DMS 273 (cell line): ENCODE measurements around the gene LAMA1.

Source experiments
- DNase-seq: peaks from one replicate; lab custom pipeline; 2025; ENCODE audit not compliant: unreplicated experiment; lab: John Stamatoyannopoulos, UW

Gene LAMA1

DNA sequence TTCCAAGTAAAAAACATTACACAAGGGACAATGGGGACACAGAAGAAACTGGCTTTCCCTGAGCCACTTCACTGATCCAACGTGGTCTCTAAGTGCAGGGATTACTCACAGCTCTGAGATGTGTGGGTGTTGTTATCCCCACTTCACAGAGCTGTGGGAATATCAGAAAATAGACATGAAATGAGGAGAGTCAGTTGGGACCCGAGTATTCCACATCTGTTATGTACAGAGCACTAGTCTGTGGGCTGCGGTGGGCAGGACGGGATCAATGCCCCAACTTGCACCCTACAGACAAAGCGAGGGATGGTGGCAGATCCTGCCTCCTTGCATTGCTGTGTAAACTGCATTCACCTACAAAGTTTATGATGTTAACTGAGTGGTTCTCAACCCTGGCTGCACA lies 11.7 kb downstream of the LAMA1 start:
- DNase-seq: no peak

DNA sequence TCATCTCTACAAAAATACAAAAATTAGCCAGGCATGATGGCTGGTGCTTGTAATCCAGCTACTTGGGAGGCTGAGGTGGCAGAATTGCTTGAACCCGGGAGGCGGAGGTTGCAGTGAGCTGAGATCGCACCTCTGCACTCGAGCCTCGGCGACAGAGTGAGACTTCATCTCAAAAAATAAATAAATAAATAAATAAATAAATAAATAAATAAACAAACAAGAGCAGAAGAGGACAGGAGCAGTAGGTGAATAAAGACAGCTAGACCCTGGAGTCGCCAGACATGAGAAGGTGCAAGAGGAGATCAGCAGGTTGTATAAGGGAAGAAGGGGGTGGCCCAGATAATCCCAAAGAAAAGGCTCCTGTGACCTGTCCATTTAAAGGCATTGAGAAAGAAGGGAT lies 12.3 kb downstream of the LAMA1 start:
- DNase-seq: no peak

DNA sequence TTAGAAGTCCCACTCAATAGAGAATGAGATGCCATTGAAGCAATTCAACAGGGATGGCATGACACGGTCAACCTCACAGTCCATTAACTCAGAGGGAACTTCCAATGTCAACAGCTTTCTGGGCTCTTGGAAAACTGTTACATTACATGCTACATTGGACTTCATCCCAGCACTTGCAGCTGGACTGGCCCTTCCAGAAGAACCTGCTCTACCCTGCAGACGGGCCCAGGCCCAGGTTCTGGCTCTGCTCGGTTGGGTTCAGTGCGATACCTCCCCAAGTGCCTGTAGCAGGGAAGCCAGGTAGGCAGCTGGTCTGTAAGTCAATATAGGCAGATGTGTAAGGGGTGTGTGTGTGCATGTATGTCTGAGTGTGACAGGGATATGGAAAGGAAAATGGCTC lies 12.9 kb downstream of the LAMA1 start:
- DNase-seq: no peak

DNA sequence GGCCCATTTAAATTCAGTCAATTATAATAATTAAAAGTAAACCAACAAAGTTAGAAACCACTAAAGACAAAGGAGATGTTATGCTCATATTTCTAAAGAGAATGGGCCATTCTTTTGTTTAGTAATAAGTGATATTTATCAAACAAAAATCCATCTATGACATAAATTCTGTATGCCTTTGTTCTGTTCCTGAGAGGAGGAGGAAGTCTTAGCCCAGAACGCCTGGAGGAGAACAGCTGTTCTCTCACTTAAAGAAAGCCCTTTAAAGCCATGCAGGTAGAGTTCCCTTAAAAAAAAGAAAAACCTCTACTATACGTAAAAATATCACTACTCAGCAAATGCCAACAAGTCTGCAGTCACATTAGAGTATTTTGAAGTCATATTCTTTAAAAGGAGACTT lies 15.5 kb downstream of the LAMA1 start:
- DNase-seq: no peak

DNA sequence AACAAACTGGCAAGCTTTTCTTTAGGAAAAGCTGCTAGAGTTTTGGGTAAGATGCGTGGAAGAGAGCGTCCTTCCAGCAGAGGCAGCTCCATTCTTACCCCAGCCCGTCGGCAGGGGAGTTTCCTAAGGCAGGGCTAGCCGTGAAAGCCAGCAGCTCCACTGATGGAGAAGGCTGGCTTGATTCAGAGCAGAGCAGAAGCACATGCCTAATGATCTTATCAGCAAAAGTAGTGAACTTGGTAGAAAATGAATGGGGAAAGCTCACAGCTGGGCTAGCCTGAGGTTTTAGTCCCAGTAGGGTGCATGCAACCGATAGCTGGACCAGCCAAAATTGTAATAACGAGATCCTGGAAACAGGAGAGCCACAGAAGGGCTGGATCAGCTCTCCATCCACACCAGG lies 20.8 kb downstream of the LAMA1 start:
- DNase-seq: no peak

- DNase-seq: no peak
Observed at GRCh38 chr18:7094427-7094826, 23.2 kb downstream of the LAMA1 start.

GRCh38 chr18:7090771-7091170 lies 26.8 kb downstream of the LAMA1 start:
- DNase-seq: no peak

DNA sequence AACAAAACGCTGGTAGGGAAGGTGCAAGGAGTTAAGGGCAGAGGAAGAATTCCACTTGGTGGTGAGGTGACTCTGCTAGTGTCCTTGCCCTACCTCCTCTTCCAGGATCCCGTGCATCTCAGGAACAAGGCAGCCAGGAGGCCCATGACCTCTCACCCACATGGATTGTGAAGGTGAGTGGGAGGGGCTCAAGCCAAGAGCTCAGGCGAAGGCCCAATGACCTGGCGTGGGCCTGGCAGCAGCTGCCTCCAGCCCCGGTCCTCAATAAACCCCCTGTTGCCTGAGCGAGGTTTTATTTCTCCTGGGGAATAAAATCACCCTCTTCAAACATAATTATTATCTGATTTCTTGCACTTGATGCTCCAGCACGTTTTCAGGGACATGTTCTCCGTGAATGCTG lies 28.2 kb downstream of the LAMA1 start:
- no peak for DNase-seq

DNA sequence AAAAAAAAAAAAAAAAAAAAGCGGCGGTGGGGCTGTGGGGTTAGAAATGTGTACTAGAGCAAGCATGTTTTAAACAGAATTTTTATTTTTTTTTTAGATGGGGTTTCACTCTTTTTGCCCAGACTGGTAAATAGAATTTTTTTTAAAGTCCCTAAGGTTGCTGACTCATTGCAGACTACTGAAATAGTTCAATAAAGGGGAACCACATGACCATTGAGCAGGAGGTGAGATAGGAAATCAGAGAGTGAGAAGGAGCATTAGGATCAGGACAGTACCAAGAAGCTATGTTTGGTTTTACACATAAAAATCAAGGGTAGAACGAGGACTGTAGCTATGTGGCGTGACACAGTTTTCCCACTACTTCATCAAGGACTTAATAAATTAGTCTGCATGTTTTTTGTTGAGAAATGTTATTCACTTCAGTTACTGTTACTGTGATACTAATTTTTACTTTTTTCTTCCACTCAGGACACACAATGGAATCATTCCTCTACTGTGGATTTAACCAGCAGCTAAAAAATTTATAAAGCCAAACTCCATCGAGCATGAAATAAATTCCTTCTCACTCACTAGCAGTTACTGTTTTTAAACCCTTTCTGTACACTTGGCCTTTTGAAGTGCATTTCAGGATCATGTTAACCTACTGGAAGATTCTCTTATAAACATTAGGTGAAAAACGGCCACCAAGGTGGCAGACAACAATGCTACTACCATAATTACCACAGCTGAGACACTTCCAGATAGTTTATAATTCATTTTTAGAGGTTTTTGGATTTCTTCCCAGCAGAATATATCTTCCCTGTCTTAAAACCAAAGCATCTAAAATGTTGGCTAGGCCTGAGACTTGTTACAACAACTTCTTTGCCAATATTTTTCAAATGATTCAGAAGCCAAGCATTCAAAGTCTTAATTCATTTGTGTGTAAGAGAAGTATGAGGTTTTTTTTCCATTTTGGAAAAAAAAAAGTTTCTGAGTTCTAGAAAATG lies 33.2 kb downstream of the LAMA1 start:
- DNase-seq: no peak

DNA sequence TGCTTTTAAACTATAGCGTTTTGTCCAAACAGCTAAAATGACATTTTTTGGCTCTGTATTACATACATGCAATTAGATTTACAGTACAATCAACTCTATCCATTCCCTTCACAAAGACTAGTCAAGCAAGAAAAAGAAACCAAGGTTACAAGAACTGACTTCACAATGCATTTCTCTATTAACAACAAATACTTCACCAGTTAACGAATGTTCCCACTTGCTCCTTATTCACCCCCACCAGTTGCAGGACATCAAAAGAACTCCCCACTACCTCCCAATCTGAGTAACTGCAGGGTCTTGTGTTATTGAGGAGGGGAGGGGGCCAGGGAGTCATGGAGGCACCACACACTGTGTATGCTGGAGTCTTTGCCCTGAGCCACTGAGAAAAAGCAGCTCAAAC lies 34.9 kb downstream of the LAMA1 start:
- no peak for DNase-seq

- no peak for DNase-seq
Observed at GRCh38 chr18:7079231-7079630, 38.4 kb downstream of the LAMA1 start.

DNA sequence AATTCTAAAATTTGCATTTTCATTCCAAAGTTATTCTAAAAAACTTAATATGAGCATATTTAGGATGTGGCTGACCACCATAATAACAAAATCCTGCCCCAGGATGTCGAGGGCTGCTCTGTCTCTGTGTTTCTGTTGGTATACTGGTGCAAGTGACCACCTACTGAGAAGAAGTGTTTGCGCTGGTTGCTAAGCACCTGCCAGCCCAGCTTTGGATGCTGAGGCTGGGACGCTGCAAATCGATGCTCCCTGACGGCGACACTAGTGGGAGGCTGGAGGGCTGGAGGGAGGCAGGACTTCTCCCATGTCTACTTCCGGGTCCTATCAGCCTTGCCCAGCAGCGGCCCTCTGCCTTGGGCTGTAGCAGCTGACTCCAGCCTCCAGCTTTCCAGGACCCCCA lies 45.0 kb downstream of the LAMA1 start:
- no peak for DNase-seq

- DNase-seq: no peak
Observed at GRCh38 chr18:7071600-7071999, 46.0 kb downstream of the LAMA1 start.

GRCh38 chr18:7070466-7070865 lies 47.1 kb downstream of the LAMA1 start:
- DNase-seq: no peak

- DNase-seq: no peak
Observed at GRCh38 chr18:7068871-7069590, 48.6 kb downstream of the LAMA1 start.

DNA sequence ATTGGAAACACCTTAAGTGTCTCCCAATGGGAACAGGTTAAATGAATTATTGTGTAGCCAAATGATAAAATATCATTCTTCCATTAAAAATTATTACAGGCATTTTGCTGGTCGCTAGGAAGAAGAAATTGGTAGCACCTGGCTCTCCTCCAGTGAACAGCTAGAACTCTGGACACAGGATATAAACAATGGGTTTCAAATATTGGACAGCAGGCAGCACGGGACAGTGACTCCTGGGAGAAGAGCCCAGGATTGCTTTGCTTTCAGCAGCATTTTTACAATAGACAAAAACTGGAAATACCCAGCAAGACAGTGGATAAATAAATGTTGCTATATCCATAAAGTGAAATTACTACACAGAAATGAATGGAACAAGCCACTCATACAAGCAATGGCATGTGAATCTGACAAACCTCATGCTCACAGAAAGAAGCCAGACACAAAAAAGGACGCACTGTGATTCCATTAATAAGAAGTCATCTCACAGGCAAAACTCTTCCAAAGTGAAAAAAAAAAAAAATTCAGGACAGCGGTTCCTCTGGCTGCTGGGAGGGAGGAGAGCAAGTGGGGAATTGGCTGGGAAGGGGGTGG lies 50.5 kb downstream of the LAMA1 start:
- no peak for DNase-seq

DNA sequence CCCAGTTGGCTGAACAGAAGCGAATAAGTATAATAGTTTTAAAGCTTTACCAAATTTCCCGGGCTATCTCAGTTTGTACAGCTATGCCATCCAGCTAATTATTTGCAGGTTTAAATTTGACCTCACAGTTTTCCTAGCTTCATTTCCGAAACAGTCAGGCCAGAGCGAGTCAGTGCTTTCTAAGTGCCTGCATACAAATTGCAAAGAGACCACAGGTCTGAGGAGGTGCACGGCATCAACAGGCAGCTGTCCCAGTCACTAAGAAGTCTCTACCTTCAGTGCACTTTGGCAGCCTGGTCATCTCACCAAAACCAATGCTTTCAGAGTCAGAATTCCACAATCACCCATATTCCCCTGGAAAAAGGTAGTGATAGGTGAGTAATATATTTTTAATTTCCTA lies 51.9 kb downstream of the LAMA1 start:
- DNase-seq: no peak

GRCh38 chr18:7064346-7064745 lies 53.3 kb downstream of the LAMA1 start:
- DNase-seq: no peak

- DNase-seq: no peak
Observed at GRCh38 chr18:7062811-7063210, 54.8 kb downstream of the LAMA1 start.

DNA sequence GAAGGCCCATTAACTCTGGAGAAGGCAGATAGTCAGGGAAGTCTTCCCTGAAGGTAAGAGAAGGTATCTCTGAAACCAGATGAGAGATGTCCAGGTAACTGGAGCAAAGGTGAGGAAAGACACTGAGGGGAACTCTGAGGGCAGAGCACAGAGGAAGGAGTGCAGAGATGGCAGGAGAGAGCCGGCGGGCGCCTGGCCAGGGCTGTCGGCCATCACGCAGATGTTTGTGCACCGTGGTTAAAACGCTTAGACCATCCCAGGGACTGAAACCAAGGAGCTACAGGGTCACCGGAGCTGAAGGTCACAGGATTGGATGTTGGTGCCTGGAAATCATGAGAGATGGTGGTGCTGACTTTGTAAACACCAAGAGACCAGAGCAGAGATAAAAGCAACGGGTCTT lies 55.4 kb downstream of the LAMA1 start:
- DNase-seq: no peak

- no peak for DNase-seq
Observed at GRCh38 chr18:7059276-7059675, 58.3 kb downstream of the LAMA1 start.

DNA sequence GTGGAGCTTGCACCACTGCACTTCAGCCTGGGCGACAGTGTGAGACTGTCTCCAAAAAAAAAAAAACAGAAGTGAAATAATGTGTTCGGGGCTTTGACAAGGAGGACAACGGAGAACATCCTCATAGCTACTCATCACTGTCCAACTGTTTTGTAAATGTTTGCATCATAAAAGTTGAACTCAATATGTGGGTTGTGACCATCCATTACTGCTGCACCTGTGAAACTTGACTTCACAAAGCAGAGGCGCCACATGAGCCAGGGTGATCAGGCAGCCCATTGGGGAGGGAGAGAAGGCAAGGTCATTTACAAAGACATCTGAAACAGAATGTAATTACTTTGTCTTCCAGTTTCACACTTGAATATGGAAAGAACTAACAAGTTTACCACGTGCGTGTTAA lies 61.6 kb downstream of the LAMA1 start:
- no peak for DNase-seq
